ENCODE results near the gene ATP23.
A peak's percentile ranks its signal among the peaks of the same experiment; 100 is the strongest.

Gene ATP23

GRCh38 chr12:57940052-57940914, 1.1 kb upstream of the ATP23 start:
- DNase-seq (ENCODE audit: low read depth) = peak; percentile 44
- peak overlapping the region; percentile 57 for H3K4me3 ChIP-seq (ENCODE audit: low read depth, low read length)

GRCh38 chr12:57940915-57941164, 527 bp upstream of the ATP23 start:
- TF ChIP-seq CTCF (IDR thresholded peaks at IDR 0.05; ENCODE audit: low read depth, low read length) (no peak), POLR2A (IDR thresholded peaks at IDR 0.05; ENCODE audit: extremely low read depth, insufficient read length) (no peak), MYC (IDR thresholded peaks at IDR 0.05; ENCODE audit: low read depth, low read length) (no peak), MAX (IDR thresholded peaks at IDR 0.05; ENCODE audit: low read depth, low read length) (peak; percentile 50; the same call in 1 of the 2 replicates)
- no peak for DNase-seq (ENCODE audit: low read depth)
- H3K4me3 ChIP-seq (ENCODE audit: low read depth, low read length) = peak overlapping the region; percentile 57

More at GRCh38 chr12:57940052-57940914, 1.1 kb upstream of the ATP23 start:
- TF ChIP-seq POLR2A (IDR thresholded peaks at IDR 0.05; ENCODE audit: extremely low read depth, insufficient read length) (no peak), MYC (IDR thresholded peaks at IDR 0.05; ENCODE audit: low read depth, low read length) (no peak), MAX (IDR thresholded peaks at IDR 0.05; ENCODE audit: low read depth, low read length) (0 out of 2 replicates have a peak, but pooled peaks have one; percentile 12)

GRCh38 chr12:57943438-57944080, 2.2 kb downstream of the ATP23 start:
- TF ChIP-seq MAX (IDR thresholded peaks at IDR 0.05; ENCODE audit: low read depth, low read length) (no peak), POLR2A (IDR thresholded peaks at IDR 0.05; ENCODE audit: extremely low read depth, insufficient read length) (no peak), CTCF (IDR thresholded peaks at IDR 0.05; ENCODE audit: low read depth, low read length) (no peak), MYC (IDR thresholded peaks at IDR 0.05; ENCODE audit: low read depth, low read length) (no peak)
- H3K4me3 ChIP-seq (ENCODE audit: low read depth, low read length) = peak overlapping the region; percentile 98
- no peak for DNase-seq (ENCODE audit: low read depth)

- DNase-seq (ENCODE audit: low read depth) = no peak
- TF ChIP-seq MAX (IDR thresholded peaks at IDR 0.05; ENCODE audit: low read depth, low read length) = no peak
- TF ChIP-seq POLR2A (IDR thresholded peaks at IDR 0.05; ENCODE audit: extremely low read depth, insufficient read length) = no peak
- TF ChIP-seq CTCF (IDR thresholded peaks at IDR 0.05; ENCODE audit: low read depth, low read length) = no peak
- TF ChIP-seq MYC (IDR thresholded peaks at IDR 0.05; ENCODE audit: low read depth, low read length) = no peak
- H3K4me3 ChIP-seq (ENCODE audit: low read depth, low read length) = peak overlapping the region; percentile 98
Observed at GRCh38 chr12:57944313-57945023, 3.1 kb downstream of the ATP23 start.

GRCh38 chr12:57952766-57953165, 11.4 kb downstream of the ATP23 start:
- TF ChIP-seq POLR2A (IDR thresholded peaks at IDR 0.05; ENCODE audit: extremely low read depth, insufficient read length) (no peak), MYC (IDR thresholded peaks at IDR 0.05; ENCODE audit: low read depth, low read length) (no peak), CTCF (IDR thresholded peaks at IDR 0.05; ENCODE audit: low read depth, low read length) (no peak), MAX (IDR thresholded peaks at IDR 0.05; ENCODE audit: low read depth, low read length) (no peak)
- DNase-seq (ENCODE audit: low read depth) = no peak
- no peak overlapping the region for H3K4me3 ChIP-seq (ENCODE audit: low read depth, low read length)
